H9 (cell line): ENCODE data around the gene TRIO. TPM values are rescaled to one million over a fixed set of nuclear protein-coding genes. Genes with fewer than 3 reads are reported as not detected.

Experiments
- DNase-seq: peaks from one replicate; pipeline ENCODE4 v3.0.0-alpha.2; 2017
- H2AFZ ChIP-seq: one replicate; pipeline ENCODE4 v1.6.1; 2013; ENCODE audit warnings: mild to moderate bottlenecking, low read length, control low read depth, moderate library complexity
- H2AK5ac ChIP-seq: 2 replicates; pipeline ENCODE4 v1.6.1; 2013; ENCODE audit warnings: low read length, control low read depth, mixed read lengths; ENCODE audit not compliant: insufficient read length
- H2BK120ac ChIP-seq: one replicate; pipeline ENCODE4 v1.6.1; 2013; ENCODE audit warnings: low read depth, mild to moderate bottlenecking, low read length, control low read depth, inconsistent platforms; ENCODE audit not compliant: poor library complexity, severe bottlenecking
- H2BK12ac ChIP-seq: 2 replicates; pipeline ENCODE4 v1.6.1; 2013; ENCODE audit warnings: low read length, control low read depth, mixed read lengths, low read depth; ENCODE audit not compliant: insufficient read length
- H2BK15ac ChIP-seq: 2 replicates; pipeline ENCODE4 v1.6.1; 2013; ENCODE audit warnings: low read depth, low read length, control low read depth
- H2BK20ac ChIP-seq: one replicate; pipeline ENCODE4 v1.6.1; 2013; ENCODE audit warnings: low read depth, mild to moderate bottlenecking, low read length, control low read depth, inconsistent platforms; ENCODE audit not compliant: poor library complexity, severe bottlenecking
- H2BK5ac ChIP-seq: 2 replicates; pipeline ENCODE4 v1.6.1; 2013; ENCODE audit warnings: low read length, control low read depth, mixed read lengths; ENCODE audit not compliant: insufficient read length
- H3K14ac ChIP-seq: 2 replicates; pipeline ENCODE4 v1.6.1; 2013; ENCODE audit warnings: low read length, control low read depth; ENCODE audit not compliant: insufficient read depth
- H3K18ac ChIP-seq: 2 replicates; pipeline ENCODE4 v1.6.1; 2013; ENCODE audit warnings: low read depth, mild to moderate bottlenecking, mixed read lengths, low read length, control low read depth; ENCODE audit not compliant: insufficient read length
- H3K23ac ChIP-seq: 2 replicates; pipeline ENCODE4 v1.6.1; 2013; ENCODE audit warnings: low read length, control low read depth, mixed read lengths, low read depth; ENCODE audit not compliant: insufficient read length
- H3K23me2 ChIP-seq: 2 replicates; pipeline ENCODE4 v1.6.1; 2013; ENCODE audit warnings: low read depth, mild to moderate bottlenecking, mixed read lengths, low read length, control low read depth; ENCODE audit not compliant: insufficient read length, poor library complexity, severe bottlenecking
- H3K27ac ChIP-seq: 2 replicates; pipeline ENCODE4 v1.5.1; 2013; ENCODE audit warnings: low read length, control low read depth, mixed read lengths, low read depth; ENCODE audit not compliant: insufficient read length
- H3K27me3 ChIP-seq: 2 replicates; pipeline ENCODE4 v1.6.1; 2013; ENCODE audit warnings: low read length, control low read depth, inconsistent platforms; ENCODE audit not compliant: insufficient read depth
- H3K4ac ChIP-seq: 2 replicates; pipeline ENCODE4 v1.6.1; 2013; ENCODE audit warnings: low read depth, mild to moderate bottlenecking, control low read depth, inconsistent platforms, low read length, moderate library complexity
- H3K4me1 ChIP-seq: 2 replicates; pipeline ENCODE4 v1.6.1; 2013; ENCODE audit warnings: low read length, control low read depth, inconsistent platforms; ENCODE audit not compliant: insufficient read depth
- H3K4me2 ChIP-seq: 2 replicates; pipeline ENCODE4 v1.6.1; 2013; ENCODE audit warnings: low read length, control low read depth, mixed read lengths; ENCODE audit not compliant: insufficient read length, insufficient read depth
- H3K56ac ChIP-seq: 2 replicates; pipeline ENCODE4 v1.6.1; 2013; ENCODE audit warnings: low read depth, mild to moderate bottlenecking, mixed read lengths, low read length, control low read depth; ENCODE audit not compliant: insufficient read length
- H3K79me1 ChIP-seq: 2 replicates; pipeline ENCODE4 v1.6.1; 2013; ENCODE audit warnings: low read depth, mild to moderate bottlenecking, moderate library complexity, low read length, control low read depth, inconsistent platforms; ENCODE audit not compliant: insufficient read depth, poor library complexity, severe bottlenecking
- H3K79me2 ChIP-seq: 2 replicates; pipeline ENCODE4 v1.6.1; 2013; ENCODE audit warnings: low read length, control low read depth, inconsistent platforms; ENCODE audit not compliant: insufficient read depth
- H3K9ac ChIP-seq: 2 replicates; pipeline ENCODE4 v1.6.1; 2013; ENCODE audit warnings: low read length, control low read depth, mixed read lengths; ENCODE audit not compliant: insufficient read length; ENCODE audit errors: extremely low read depth
- H3K9me3 ChIP-seq: one replicate; pipeline ENCODE4 v1.6.1; 2013; ENCODE audit warnings: low read depth, low read length, inconsistent platforms; ENCODE audit not compliant: control insufficient read depth
- H3T11ph ChIP-seq: one replicate; pipeline ENCODE4 v1.6.1; 2013; ENCODE audit warnings: mild to moderate bottlenecking, low read length, control low read depth, inconsistent platforms
- H4K20me1 ChIP-seq: one replicate; pipeline ENCODE4 v1.6.1; 2013; ENCODE audit not compliant: control insufficient read depth, insufficient read length, insufficient read depth
- H4K5ac ChIP-seq: 2 replicates; pipeline ENCODE4 v1.6.1; 2013; ENCODE audit warnings: low read depth, mild to moderate bottlenecking, mixed read lengths, low read length, control low read depth; ENCODE audit not compliant: insufficient read length
- H4K8ac ChIP-seq: replicated peaks from 2 replicates; pipeline ENCODE4 v1.6.1; 2013; ENCODE audit warnings: low read length, control low read depth, mixed read lengths, low read depth; ENCODE audit not compliant: insufficient read length
- H4K91ac ChIP-seq: 2 replicates; pipeline ENCODE4 v1.6.1; 2013; ENCODE audit warnings: low read depth, mild to moderate bottlenecking, moderate library complexity, mixed read lengths, low read length, control low read depth; ENCODE audit not compliant: insufficient read length
- H3K27ac Mint-ChIP-seq, 3 experiments: 2 replicates in 2 of 3; 3 replicates in 1 of 3; pipeline ENCODE4 v1.8.0; 2020 to 2021; ENCODE audit warnings: mixed read lengths in 3 of 3, mild to moderate bottlenecking in 1 of 3, moderate library complexity in 1 of 3
- H3K27me3 Mint-ChIP-seq: 2 replicates; pipeline ENCODE4 v1.8.0; 2021; ENCODE audit warnings: low read depth, mild to moderate bottlenecking, moderate library complexity, mixed read lengths
- H3K36me3 Mint-ChIP-seq, 3 experiments: 2 replicates in 2 of 3; 3 replicates in 1 of 3; pipeline ENCODE4 v1.8.0; 2020 to 2021; ENCODE audit warnings: low read depth in 3 of 3, mixed read lengths in 3 of 3; ENCODE audit not compliant: insufficient read depth in 1 of 3
- H3K4me1 Mint-ChIP-seq, 2 experiments: 2 replicates each; pipeline ENCODE4 v1.8.0; 2020; ENCODE audit warnings: mixed read lengths in 2 of 2
- H3K4me3 Mint-ChIP-seq, 2 experiments: 2 replicates in 1 of 2; 3 replicates in 1 of 2; pipeline ENCODE4 v1.8.0; 2020 to 2021; ENCODE audit warnings: mild to moderate bottlenecking in 2 of 2, mixed read lengths in 2 of 2, moderate library complexity in 1 of 2
- H3K9me3 Mint-ChIP-seq, 2 experiments: 2 replicates in 1 of 2; 3 replicates in 1 of 2; pipeline ENCODE4 v1.8.0; 2020; ENCODE audit warnings: mild to moderate bottlenecking in 2 of 2, mixed read lengths in 2 of 2, moderate library complexity in 1 of 2
- CTCF ChIP-seq: fragments of 200-600 bp; sonication (generic); conservative IDR thresholded peaks from 3 replicates; pipeline ENCODE4 v1.8.0; 2021; ENCODE audit warnings: antibody characterized with exemption, mild to moderate bottlenecking
- WGBS: extraction: QIAGEN DNeasy Blood & Tissue Kit; methylation state at CpG from one replicate; pipeline ENCODE4 v1.1.7; 2013; ENCODE audit warnings: missing lambda C conversion rate, low lambda C conversion rate, mixed read lengths; ENCODE audit not compliant: insufficient read length; ENCODE audit errors: extremely low coverage; 5-methylcytosine and 5-hydroxymethylcytosine counted together
- total RNA-seq: library from RNA; stranded (reverse); gene quantifications from 2 replicates; pipeline ENCODE4 v1.2.1, GENCODE V29; 2021

The TRIO gene
- total RNA-seq, 1 experiment from 2014 or later: 87.8 TPM

- no peak overlapping the region for H3K27ac Mint-ChIP-seq
- Histone ChIP-seq H3K18ac (no peak overlapping the region), H3K23ac (no peak overlapping the region), H2BK15ac (no peak overlapping the region), H4K8ac (no peak overlapping the region), H2BK12ac (no peak overlapping the region), H2BK120ac (no peak overlapping the region), H3K14ac (no peak overlapping the region), H4K5ac (no peak overlapping the region), H2BK5ac (no peak overlapping the region), H4K91ac (no peak overlapping the region), H3T11ph (no peak overlapping the region), H3K27me3 (no peaks in the 10 kb centered on the region), H3K4me1 (peaks cover 12% of the 10 kb centered on the region; the same call in 1 of the 2 replicates), H4K20me1 (no peaks in the 10 kb centered on the region), H3K4me2 (no peak overlapping the region), H3K9ac (no peak overlapping the region), H3K4ac (no peak overlapping the region), H3K27ac (no peak overlapping the region), H3K23me2 (no peaks in the 10 kb centered on the region), H2AK5ac (no peak overlapping the region), H3K79me1 (peaks cover 10% of the 10 kb centered on the region), H3K9me3 (no peaks in the 10 kb centered on the region), H3K56ac (no peak overlapping the region), H2BK20ac (no peak overlapping the region), H2AFZ (no peak overlapping the region), H3K79me2 (peaks cover 52% of the 10 kb centered on the region; the same call in 1 of the 2 replicates)
- DNase-seq: no peak
- H3K4me3 Mint-ChIP-seq: no peak overlapping the region
- TF ChIP-seq CTCF: no peak
- peaks cover 66 to 72% of the 10 kb centered on the region in 2 experiments for H3K4me1 Mint-ChIP-seq
- H3K9me3 Mint-ChIP-seq: no peaks in the 10 kb centered on the region
- no peaks in the 10 kb centered on the region for H3K36me3 Mint-ChIP-seq
- no CpG with 5 or more reads among the region's 4 CpGs for WGBS
- H3K27me3 Mint-ChIP-seq: no peaks in the 10 kb centered on the region
These were observed 27.9 kb downstream of the TRIO start for GRCh38 chr5:14171046-14171445.
